Measurements from ENCODE around the gene DCAKD. TPM values are rescaled to one million over a fixed set of nuclear protein-coding genes. Genes with fewer than 3 reads are reported as not detected.

The DCAKD gene
- total RNA-seq, 1 experiment from 2014 or later, result 57.7 TPM

GRCh38 chr17:45086865-45087503 is 35.6 kb upstream of the DCAKD start (continued):
- TF ChIP-seq ATF3 (CRISPR knock-in tag; conservative IDR thresholded peaks at IDR 0.05), result no peak
- no peak for TF ChIP-seq ESRRA (CRISPR knock-in tag; IDR thresholded peaks at IDR 0.05; ENCODE audit: borderline replicate concordance)
- no peak for TF ChIP-seq ATF6 (CRISPR knock-in tag; IDR thresholded peaks at IDR 0.05)
- TF ChIP-seq JUN (CRISPR knock-in tag; IDR thresholded peaks at IDR 0.05), result no peak
- no peak for TF ChIP-seq FOXP4 (CRISPR knock-in tag; IDR thresholded peaks at IDR 0.05)
- TF ChIP-seq ZNF671 (CRISPR knock-in tag; IDR thresholded peaks at IDR 0.05), result no peak
- TF ChIP-seq NR2C2 (CRISPR knock-in tag; IDR thresholded peaks at IDR 0.05), result no peak
- TF ChIP-seq ATF1 (CRISPR knock-in tag; IDR thresholded peaks at IDR 0.05), result no peak

GRCh38 chr17:45086391-45086790 is 35.0 kb upstream of the DCAKD start:
- no peak overlapping the region for H3K4me3 Mint-ChIP-seq
- POLR2A ChIA-PET, result no interaction called here
- no peak overlapping the region for H3K27ac Mint-ChIP-seq
- ATAC-seq (no peak), DNase-seq (ENCODE audit: low spot score) (no peak)
- TF ChIP-seq TEAD4 (CRISPR knock-in tag; IDR thresholded peaks at IDR 0.05) (no peak), NFATC4 (CRISPR knock-in tag; IDR thresholded peaks at IDR 0.05) (no peak), RORB (CRISPR knock-in tag; IDR thresholded peaks at IDR 0.05) (no peak), E2F5 (CRISPR knock-in tag; IDR thresholded peaks at IDR 0.05) (no peak), HMGXB4 (CRISPR knock-in tag; IDR thresholded peaks at IDR 0.05) (no peak), TCF7 (CRISPR knock-in tag; IDR thresholded peaks at IDR 0.05; ENCODE audit: low read depth) (no peak), IRF2 (CRISPR knock-in tag; IDR thresholded peaks at IDR 0.05; ENCODE audit: borderline replicate concordance, low read depth) (no peak)
- H3K4me1 Mint-ChIP-seq, result peaks cover 7% of the 10 kb centered on the region
- peaks cover 65% of the 10 kb centered on the region for H3K36me3 Mint-ChIP-seq
- CTCF ChIA-PET, result interaction anchor here (1.0 to 1.5 kb wide), 2 partner anchors 13 to 49 kb away, joined by 3 to 10 read pairs; partner anchors contain the start of gene ACBD4
- H3K9me3 Mint-ChIP-seq, result no peaks in the 10 kb centered on the region
- H3K27me3 Mint-ChIP-seq (ENCODE audit: low read depth), result no peaks in the 10 kb centered on the region

- DNase-seq (ENCODE audit: low spot score), result no peak
- 0 out of 2 replicates have a peak, but pooled peaks cover 3% of the 10 kb centered on the region for H3K4me1 Mint-ChIP-seq
- ChIA-PET POLR2A (no interaction called here), CTCF (interaction anchor here (0.7 to 1.7 kb wide), 2 partner anchors 37 to 54 kb away, joined by 3 to 5 read pairs; partner anchors contain the start of gene ACBD4)
- H3K27ac Mint-ChIP-seq, result peak overlapping the region; percentile 18
- no peak for ATAC-seq
- no peaks in the 10 kb centered on the region for H3K27me3 Mint-ChIP-seq (ENCODE audit: low read depth)
- no peak overlapping the region for H3K4me3 Mint-ChIP-seq
- peaks cover 45% of the 10 kb centered on the region for H3K36me3 Mint-ChIP-seq
- H3K9me3 Mint-ChIP-seq, result no peaks in the 10 kb centered on the region
- TF ChIP-seq NFATC4 (CRISPR knock-in tag; IDR thresholded peaks at IDR 0.05) (no peak), EMX1 (CRISPR knock-in tag; IDR thresholded peaks at IDR 0.05) (no peak), NR1H2 (CRISPR knock-in tag; IDR thresholded peaks at IDR 0.05) (no peak), ZNF263 (CRISPR knock-in tag; IDR thresholded peaks at IDR 0.05; ENCODE audit: low read depth) (no peak), PREB (CRISPR knock-in tag; IDR thresholded peaks at IDR 0.05; ENCODE audit: borderline replicate concordance) (no peak), MYBL2 (CRISPR knock-in tag; IDR thresholded peaks at IDR 0.05) (no peak), ZNF416 (CRISPR knock-in tag; IDR thresholded peaks at IDR 0.05) (no peak), HMGA2 (CRISPR knock-in tag; IDR thresholded peaks at IDR 0.05) (no peak)
These were observed 29.7 kb upstream of the DCAKD start for GRCh38 chr17:45081047-45081703.
